Cardiac fibroblast (primary cell): Measurements from ENCODE around the gene EHHADH.
"Not testable (repeated sequence)": the region's sequence is repeated elsewhere in the genome, so short reads cannot be mapped to it uniquely, and the experiment has no call there.

Experiments used
- DNase-seq, 2 donors: peaks; one replicate each; pipeline versions ENCODE4 v3.0.0 to v3.0.0-alpha.2; 2010; ENCODE audit warnings: low read depth in 2 of 2
- H3K4me3 ChIP-seq, 2 donors: replicated peaks in 1 of 2; 1 replicate in 1 of 2; 2 replicates in 1 of 2; pipeline ENCODE4 v1.5.1; 2011; ENCODE audit warnings: low read depth in 2 of 2, low read length in 2 of 2, mild to moderate bottlenecking in 2 of 2, moderate library complexity in 1 of 2
- TF ChIP-seq, protein P1 (sequence below): IDR thresholded peaks from one replicate; pipeline ENCODE4 v1.5.1; 2011; ENCODE audit warnings: low read depth, mild to moderate bottlenecking, low read length, inconsistent platforms

The EHHADH gene

DNA sequence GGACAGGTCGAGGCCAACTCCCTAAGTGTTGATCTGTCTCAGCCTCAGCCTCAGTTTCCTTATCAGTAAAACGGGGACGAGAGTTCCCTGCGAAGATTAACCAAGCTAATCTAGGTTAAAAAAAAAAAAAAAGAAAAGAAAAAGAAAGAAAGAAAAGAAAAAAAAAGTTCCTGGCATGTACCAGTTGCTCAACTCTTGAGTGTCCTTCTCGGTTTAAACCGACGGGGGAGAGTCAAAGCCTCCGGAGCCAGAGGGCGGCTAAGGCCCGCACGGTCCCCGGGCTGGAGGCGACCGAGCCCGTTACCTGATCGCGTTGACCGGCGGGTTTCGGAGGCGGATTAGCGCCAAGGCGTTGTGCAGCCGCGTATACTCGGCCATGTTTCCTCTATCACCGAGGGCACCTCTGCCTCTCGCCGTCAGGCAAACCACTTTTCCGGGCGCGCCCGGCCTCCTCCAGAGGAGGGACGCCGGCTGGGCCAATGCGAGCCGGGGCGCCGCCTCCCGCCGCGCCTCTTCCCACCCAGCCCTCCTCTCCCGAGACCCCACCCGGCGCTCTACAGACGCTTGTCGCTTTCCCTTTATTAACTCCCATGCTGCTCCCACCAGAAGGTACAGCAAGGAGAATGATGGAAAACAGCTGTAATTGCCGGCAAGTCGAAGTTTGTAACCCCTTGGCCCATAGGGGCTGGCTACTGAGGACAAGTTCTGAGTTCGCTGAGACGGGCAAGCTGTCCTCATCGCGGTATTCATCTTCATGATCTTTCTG is at the start of gene EHHADH:
EHHADH (minus strand) TSS at position 405 of the 766 bp plus-strand sequence; CDS start at position 378, 27 bp downstream.
- TF ChIP-seq, protein P1, sequence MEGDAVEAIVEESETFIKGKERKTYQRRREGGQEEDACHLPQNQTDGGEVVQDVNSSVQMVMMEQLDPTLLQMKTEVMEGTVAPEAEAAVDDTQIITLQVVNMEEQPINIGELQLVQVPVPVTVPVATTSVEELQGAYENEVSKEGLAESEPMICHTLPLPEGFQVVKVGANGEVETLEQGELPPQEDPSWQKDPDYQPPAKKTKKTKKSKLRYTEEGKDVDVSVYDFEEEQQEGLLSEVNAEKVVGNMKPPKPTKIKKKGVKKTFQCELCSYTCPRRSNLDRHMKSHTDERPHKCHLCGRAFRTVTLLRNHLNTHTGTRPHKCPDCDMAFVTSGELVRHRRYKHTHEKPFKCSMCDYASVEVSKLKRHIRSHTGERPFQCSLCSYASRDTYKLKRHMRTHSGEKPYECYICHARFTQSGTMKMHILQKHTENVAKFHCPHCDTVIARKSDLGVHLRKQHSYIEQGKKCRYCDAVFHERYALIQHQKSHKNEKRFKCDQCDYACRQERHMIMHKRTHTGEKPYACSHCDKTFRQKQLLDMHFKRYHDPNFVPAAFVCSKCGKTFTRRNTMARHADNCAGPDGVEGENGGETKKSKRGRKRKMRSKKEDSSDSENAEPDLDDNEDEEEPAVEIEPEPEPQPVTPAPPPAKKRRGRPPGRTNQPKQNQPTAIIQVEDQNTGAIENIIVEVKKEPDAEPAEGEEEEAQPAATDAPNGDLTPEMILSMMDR = no peak
- H3K4me3 ChIP-seq = peak within 1 kb of the TSS; percentile 68 to 79
- DNase-seq = peak; percentile 67 to 76

DNA sequence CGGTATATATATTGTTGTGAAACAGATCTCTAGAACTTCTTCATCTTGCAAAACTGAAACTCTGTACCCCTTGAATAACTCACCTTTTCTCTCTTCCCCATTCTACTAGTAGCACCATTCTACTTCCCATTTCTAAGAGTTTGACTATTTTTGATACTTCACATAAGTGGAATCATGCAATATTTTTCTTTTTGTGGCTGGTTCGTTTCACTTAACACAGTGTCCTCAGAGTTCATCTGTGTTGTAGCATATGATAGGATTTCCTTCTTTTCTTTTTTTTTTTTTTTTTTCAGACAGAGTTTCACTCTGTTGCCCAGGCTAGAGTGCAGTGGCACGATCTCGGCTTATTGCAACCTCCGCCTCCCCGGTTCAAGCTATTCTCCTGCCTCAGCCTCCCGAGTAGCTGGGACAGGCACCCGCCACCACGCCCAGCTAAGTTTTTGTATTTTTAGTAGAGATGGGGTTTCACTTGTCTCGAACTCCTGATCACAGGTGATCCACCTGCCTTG is 46.1 kb upstream of the EHHADH start:
- DNase-seq, H3K4me3 ChIP-seq: not testable (repeated sequence)

DNA sequence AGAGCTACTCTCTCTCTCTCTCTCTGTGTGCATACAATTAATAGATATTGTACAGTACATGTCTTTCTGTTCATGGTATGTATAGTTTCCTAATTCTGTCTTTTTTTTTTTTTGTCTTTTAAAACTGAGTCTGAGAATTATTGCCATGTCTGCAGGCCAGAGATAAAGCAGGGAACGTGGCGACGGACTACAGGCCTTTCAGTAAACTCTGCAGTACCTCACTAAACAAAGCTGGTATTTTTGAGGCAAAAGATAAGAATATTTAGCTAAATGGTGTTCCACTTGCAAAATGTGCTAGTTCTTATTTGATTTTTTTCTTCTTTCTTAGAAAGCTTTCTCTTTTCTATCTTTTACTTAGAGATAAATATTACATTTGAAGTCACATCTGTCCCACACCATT is 44.0 kb upstream of the EHHADH start:
- DNase-seq = no peak
- TF ChIP-seq, protein P1 = no peak
- H3K4me3 ChIP-seq = no peak overlapping the region

DNA sequence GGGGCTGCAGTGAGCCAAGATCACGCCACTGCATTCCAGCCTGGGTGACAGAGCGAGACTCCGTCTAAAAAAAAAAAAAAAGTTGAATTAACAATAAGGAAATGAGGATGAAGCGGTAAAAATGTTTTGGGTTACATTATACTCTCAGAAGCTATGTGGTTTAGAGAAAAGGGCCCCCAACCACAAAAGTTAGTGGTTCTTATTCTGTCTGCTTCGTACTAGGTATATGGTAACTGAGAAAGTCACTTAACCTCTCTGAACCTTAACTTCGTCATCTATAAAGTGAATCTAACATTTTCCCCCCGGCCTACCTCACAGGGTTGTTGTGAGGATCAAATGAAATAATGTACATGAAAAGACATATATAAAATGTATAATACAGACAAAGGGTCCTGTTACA is 38.4 kb upstream of the EHHADH start:
- DNase-seq = no peak
- TF ChIP-seq, protein P1 = no peak

DNA sequence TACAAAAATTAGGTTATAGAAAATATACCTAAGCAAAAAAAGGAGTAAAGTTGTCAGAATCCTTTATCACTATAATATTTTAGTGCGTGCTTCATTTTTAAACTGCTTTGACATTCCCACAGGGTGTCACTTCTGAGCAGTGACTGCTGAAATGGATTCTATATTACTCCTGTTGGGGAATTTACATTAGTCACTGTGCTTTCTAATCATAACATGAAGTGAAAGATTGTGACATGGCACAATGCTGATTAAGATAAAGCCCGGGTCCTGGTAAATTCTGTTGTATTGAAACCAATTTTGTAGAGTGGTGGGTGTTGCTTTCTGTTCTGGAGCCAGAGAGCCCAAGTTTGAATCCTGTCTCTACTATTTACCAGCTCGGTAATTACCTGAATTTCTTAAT is 36.4 kb upstream of the EHHADH start:
- TF ChIP-seq, protein P1 = no peak
- peak in 1 of 2 donors; percentile 18 for DNase-seq
- H3K4me3 ChIP-seq = no peak overlapping the region

More for the DNA sequence above, 38.4 kb upstream of the EHHADH start:
- no peak overlapping the region for H3K4me3 ChIP-seq

DNA sequence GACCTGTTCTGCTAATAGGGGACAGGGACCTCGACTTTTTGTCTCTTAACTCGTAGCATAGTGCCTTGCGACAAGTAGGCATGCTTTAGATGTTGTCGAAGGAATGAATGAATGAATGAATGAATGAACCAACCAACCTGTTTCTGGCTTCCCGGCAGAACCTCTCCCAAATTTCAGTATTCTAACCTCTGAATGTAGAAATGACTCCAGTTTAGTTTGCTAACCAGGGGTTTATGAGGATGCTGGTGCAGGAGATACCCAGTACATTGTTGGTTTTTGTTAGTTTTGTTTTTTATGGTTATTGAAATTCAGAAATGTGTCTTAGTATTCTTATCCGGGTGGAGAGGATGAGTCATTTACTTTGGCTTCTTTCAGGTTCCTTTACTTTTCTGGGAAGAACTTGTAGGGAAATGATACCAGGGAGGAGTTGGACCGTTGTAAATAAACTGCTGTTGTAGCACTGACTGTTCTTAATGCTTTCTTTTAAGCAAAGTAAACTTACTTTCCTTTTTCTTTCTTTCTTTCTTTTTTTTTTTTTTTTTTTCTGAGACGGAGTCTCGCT is 29.6 kb upstream of the EHHADH start:
- DNase-seq = peak; percentile 22 to 30
- peak overlapping the region; percentile 76 to 92 for H3K4me3 ChIP-seq
- TF ChIP-seq, protein P1 = no peak

DNA sequence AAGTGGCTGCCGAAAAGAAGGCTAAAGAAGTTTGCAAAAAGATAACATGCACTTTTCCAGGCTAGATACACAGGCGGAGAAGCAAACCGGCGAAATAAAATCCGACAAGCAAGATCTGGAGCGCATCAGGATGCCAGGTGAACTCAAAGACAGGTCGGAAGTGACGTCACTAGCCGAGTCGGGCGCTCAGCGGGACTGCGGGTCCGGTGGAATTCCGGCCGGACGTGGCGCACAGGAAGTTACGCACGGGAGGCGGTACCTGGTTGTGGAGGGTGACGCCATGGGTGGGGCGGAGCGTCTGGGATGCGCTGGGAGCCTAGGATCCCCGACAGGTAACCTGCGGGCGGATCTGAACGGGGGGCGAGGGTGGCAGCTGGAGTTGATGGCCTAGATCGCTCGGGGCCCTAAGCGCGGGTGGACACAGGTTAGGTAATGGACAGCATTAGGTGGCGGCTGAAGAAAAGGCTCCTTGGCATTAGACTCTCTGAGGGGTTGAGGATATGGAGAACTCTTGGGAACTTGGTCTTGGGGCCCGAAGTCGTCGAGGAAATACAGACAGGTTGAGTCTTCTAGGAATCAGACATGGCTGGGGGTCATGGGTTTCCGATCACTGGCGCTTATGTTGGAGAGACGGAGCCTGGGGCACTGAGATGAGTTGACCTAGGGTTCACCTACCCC is 29.0 kb upstream of the EHHADH start:
- peak overlapping the region; percentile 76 to 92 for H3K4me3 ChIP-seq
- TF ChIP-seq, protein P1 = no peak
- DNase-seq = peak; percentile 93 to 94
